ENCODE data around the gene ARHGAP4. TPM values are rescaled to one million over a fixed set of nuclear protein-coding genes. Genes with fewer than 3 reads are reported as not detected.

The ARHGAP4 gene
- total RNA-seq, 4 donors from 2014 or later, result 23.0 to 90.9 (median 32.7) TPM

DNA sequence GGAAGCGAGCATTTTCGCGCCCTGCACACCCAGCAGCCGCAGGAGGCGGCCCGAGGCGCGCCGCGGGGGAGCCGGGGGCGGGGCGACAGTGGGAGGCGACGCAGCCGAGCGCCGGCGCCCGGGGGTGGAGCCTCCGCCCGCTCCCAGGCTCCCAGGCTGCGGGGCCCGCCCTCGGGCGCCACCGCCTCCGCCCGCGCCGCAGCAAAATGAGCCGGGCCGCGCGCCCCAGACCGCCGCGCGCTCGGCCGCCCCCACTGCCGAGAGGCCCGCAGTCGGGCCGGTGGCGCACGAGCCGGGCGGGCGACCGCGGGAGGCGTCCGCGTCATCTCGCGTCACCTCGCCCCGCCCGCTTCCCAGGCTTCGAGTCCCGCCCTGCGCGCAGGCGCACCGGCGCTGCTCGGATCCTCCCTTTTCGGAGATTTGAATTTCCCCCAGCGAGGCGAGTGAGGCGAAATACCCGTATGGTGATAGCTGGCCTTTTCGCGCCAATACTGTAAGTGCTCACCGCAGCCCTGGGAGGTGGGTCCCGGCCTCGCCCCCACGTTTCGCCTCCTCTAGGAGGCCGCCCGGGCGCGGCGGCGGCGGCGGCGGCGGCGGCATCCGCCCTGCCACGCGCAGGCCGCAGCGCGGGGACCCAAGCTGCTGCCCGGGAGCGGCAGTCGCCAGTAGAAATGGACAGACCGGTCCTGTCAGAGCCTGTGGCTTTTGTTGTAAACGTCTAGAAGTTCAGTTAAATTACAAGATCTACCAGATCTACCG, 46.5 kb upstream of the ARHGAP4 start, which contains the start of gene TMEM187:
Gene TMEM187 (plus strand): TSS at position 387 of the 759 bp plus-strand sequence. CDS start 9,309 bp downstream, outside the sequence.
- DNase-seq (ENCODE audit: low spot score in 2 of 2), result peak; percentile 61 to 65
- Histone ChIP-seq H3K27me3 (no peaks in the 10 kb centered on the region), H3K27ac (peak within 1 kb of the TSS; percentile 95 to 98 (median 97)), H3K36me3 (no peaks in the 10 kb centered on the region), H3K9me3 (no peaks in the 10 kb centered on the region), H3K4me3 (peak within 1 kb of the TSS; percentile 64 to 95 (median 78)), H3K4me1 (peaks cover 0 to 38% (median 19%) of the 10 kb centered on the region in 4 donors)
- WGBS, 2 donors, result 0 to 10% methylated on average over 2 to 34 of the region's 103 CpGs
- TF ChIP-seq CTCF (IDR thresholded peaks at IDR 0.05) (peak in 1 of 5 experiments; percentile 29), EP300 (IDR thresholded peaks at IDR 0.05) (no peak), POLR2A (IDR thresholded peaks at IDR 0.05) (peak; percentile 63 to 75)

DNA sequence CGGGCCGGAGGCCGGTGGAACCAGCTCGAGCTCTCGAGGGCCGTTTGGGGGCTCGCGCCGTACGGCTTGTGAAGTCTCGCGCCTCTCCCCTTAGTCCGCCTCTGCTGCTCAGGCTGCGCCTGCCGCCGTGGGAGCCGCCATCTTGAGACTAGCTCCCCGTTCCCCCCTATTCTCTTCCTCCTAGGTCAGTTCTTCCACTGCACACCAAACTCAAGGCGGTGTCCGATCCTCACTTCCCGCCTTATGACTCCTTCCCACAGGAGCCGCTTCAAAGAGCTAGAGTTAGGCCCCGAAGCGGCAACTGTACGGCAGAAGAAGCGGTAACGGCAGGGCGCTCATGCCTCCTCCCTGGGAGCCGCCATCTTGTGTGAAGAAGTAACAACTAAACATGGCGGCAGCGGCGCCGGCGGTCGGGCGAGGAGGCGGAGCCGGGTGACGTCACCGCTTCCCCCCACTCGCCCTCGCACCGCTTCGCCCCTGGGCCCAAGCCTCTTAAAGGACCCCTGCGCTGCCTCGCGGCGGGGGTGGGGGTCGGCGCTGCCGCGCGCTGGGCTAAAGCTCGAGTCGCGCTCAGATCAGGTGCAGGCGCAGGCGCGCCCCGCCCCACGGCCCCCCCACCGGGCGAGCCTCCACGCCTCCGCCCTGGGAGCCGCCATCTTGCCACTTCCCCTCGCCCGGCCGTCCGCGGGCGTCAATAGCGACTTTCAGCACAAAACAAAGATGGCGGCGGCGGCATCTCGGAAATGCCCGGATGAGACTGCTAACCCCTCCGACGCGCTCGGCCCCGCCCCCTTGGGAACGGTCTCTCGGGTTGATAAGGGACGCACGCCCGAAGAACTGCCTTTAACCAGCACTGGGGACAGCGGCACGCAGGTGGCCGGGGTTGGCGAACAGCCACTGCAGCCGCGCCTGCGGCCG, 45.6 kb upstream of the ARHGAP4 start, which contains the start of gene HCFC1:
Gene HCFC1 (minus strand): TSS at position 369 of the 918 bp plus-strand sequence. CDS start 978 bp downstream, outside the sequence.
- peak in 1 of 2 donors; percentile 63 for TF ChIP-seq EP300 (IDR thresholded peaks at IDR 0.05)
- peak; percentile 20 to 29 for TF ChIP-seq POLR2A (IDR thresholded peaks at IDR 0.05)
- TF ChIP-seq CTCF (IDR thresholded peaks at IDR 0.05), result no peak
- peak; percentile 79 to 85 for DNase-seq (ENCODE audit: low spot score in 2 of 2)
- Histone ChIP-seq H3K27me3 (no peaks in the 10 kb centered on the region), H3K27ac (peak within 1 kb of the TSS; percentile 95 to 98 (median 97)), H3K4me1 (peaks cover 0 to 46% (median 26%) of the 10 kb centered on the region in 4 donors), H3K4me3 (peak within 1 kb of the TSS; percentile 64 to 95 (median 78)), H3K36me3 (no peaks in the 10 kb centered on the region), H3K9me3 (no peaks in the 10 kb centered on the region)
- WGBS, 2 donors, result 19% methylated on average over 80 of the region's 96 CpGs; no CpG with 5 or more reads in 1 of the 2 donors

GRCh38 chrX:153971124-153971449, 45.0 kb upstream of the ARHGAP4 start:
- H3K4me1 ChIP-seq, result peaks cover 0 to 53% (median 32%) of the 10 kb centered on the region in 4 donors
- TF ChIP-seq EP300 (IDR thresholded peaks at IDR 0.05) (peak in 1 of 2 donors; percentile 61), CTCF (IDR thresholded peaks at IDR 0.05) (no peak), POLR2A (IDR thresholded peaks at IDR 0.05) (peak; percentile 44 to 62)

GRCh38 chrX:153970357-153971123, 44.5 kb upstream of the ARHGAP4 start:
- no peaks in the 10 kb centered on the region for H3K9me3 ChIP-seq
- peak in 1 of 2 donors; percentile 31 for DNase-seq (ENCODE audit: low spot score in 2 of 2)
- H3K4me3 ChIP-seq, result peak overlapping the region; percentile 64 to 95 (median 78)
- peak overlapping the region; percentile 95 to 98 (median 97) for H3K27ac ChIP-seq
- H3K4me1 ChIP-seq, result peaks cover 0 to 58% (median 34%) of the 10 kb centered on the region in 4 donors
- H3K27me3 ChIP-seq, result no peaks in the 10 kb centered on the region
- TF ChIP-seq POLR2A (IDR thresholded peaks at IDR 0.05) (no peak), EP300 (IDR thresholded peaks at IDR 0.05) (no peak), CTCF (IDR thresholded peaks at IDR 0.05) (no peak)
- no peaks in the 10 kb centered on the region for H3K36me3 ChIP-seq
- WGBS, 2 donors, result 6 to 17% methylated on average over 3 to 49 of the region's 49 CpGs

More at GRCh38 chrX:153971124-153971449, 45.0 kb upstream of the ARHGAP4 start:
- no peaks in the 10 kb centered on the region for H3K27me3 ChIP-seq
- 14% methylated on average over 29 of the region's 34 CpGs; no CpG with 5 or more reads in 1 of the 2 donors for WGBS, 2 donors
- H3K27ac ChIP-seq, result peak overlapping the region; percentile 95 to 98 (median 97)
- peak; percentile 61 to 70 for DNase-seq (ENCODE audit: low spot score in 2 of 2)
- H3K36me3 ChIP-seq, result no peaks in the 10 kb centered on the region
- peak overlapping the region; percentile 64 to 95 (median 78) for H3K4me3 ChIP-seq
- no peaks in the 10 kb centered on the region for H3K9me3 ChIP-seq

Data from tibial nerve (tissue), 4 donors.